ENCODE measurements around the gene PABPN1.

DNA sequence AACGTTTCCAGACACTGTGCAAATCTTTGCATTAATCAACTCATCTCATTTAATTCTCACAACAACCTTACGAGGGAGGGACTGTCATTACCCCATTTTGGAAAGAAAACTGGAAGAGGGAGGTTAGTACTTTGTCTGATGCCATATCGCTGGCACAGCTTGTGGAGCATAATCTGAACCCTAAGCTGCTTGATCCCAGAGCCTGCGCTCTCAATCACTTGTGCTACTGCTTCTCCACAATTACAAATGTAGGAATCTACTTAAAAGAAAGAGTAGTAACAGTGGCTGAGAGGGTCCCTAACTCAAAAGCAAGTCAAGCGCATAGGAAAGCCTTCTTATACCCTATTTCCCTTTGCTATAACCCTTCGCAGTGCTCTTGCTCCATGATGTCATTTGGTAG, 40.5 kb downstream of the PABPN1 start:
- TF ChIP-seq CTCF (IDR thresholded peaks at IDR 0.05) (no peak), POLR2A (IDR thresholded peaks at IDR 0.05) (no peak)

Measured in uterus (tissue), 2 donors.